Neural cell (in vitro differentiated cells): ENCODE data around the gene PPM1H. TPM values are rescaled to one million over a fixed set of nuclear protein-coding genes. Genes with fewer than 3 reads are reported as not detected.

Experiments used
- H2AFZ ChIP-seq: fragments of 200-600, 300-800 bp; sonication (generic), shearing (Covaris generic); 2 replicates; pipeline ENCODE4 v1.6.0; 2014; ENCODE audit warnings: low read depth, mild to moderate bottlenecking, antibody characterized with exemption, low read length, moderate library complexity
- H3F3A ChIP-seq: fragments of 200-600 bp; shearing (Covaris generic); 2 replicates; pipeline ENCODE4 v1.6.1; 2016; ENCODE audit warnings: mild to moderate bottlenecking, moderate library complexity, mixed read lengths, antibody characterized with exemption, low read length; ENCODE audit not compliant: insufficient read depth, poor library complexity, severe bottlenecking
- H3K27ac ChIP-seq: fragments of 200-600, 300-800 bp; sonication (generic), shearing (Covaris generic); 2 replicates; pipeline ENCODE4 v1.5.1; 2014; ENCODE audit warnings: mild to moderate bottlenecking, low read length, moderate library complexity
- H3K27me3 ChIP-seq: fragments of 300-800, 200-600 bp; sonication (generic), shearing (Covaris generic); 2 replicates; pipeline ENCODE4 v1.6.0; 2014; ENCODE audit warnings: mild to moderate bottlenecking, low read depth, low read length, moderate library complexity; ENCODE audit not compliant: insufficient read depth
- H3K36me3 ChIP-seq: fragments of 300-800, 200-600 bp; sonication (generic), shearing (Covaris generic); 2 replicates; pipeline ENCODE4 v1.5.1; 2014; ENCODE audit warnings: mild to moderate bottlenecking, antibody characterized with exemption, low read length, moderate library complexity; ENCODE audit not compliant: insufficient read depth
- H3K4me2 ChIP-seq: fragments of 300-800, 200-600 bp; sonication (generic), shearing (Covaris generic); 2 replicates; pipeline ENCODE4 v1.6.0; 2014; ENCODE audit warnings: mild to moderate bottlenecking, low read length
- H3K4me3 ChIP-seq: fragments of 300-800, 200-600 bp; sonication (generic), shearing (Covaris generic); 2 replicates; pipeline ENCODE4 v1.5.1; 2014; ENCODE audit warnings: mild to moderate bottlenecking, low read length, moderate library complexity
- H3K79me2 ChIP-seq: fragments of 200-600 bp; shearing (Covaris generic); replicated peaks from 2 replicates; pipeline ENCODE4 v1.6.0; 2014; ENCODE audit warnings: mild to moderate bottlenecking, low read length, moderate library complexity; ENCODE audit not compliant: insufficient read depth
- H3K9ac ChIP-seq: fragments of 300-800, 200-600 bp; sonication (generic), shearing (Covaris generic); 2 replicates; pipeline ENCODE4 v1.6.1; 2016; ENCODE audit warnings: mild to moderate bottlenecking, low read length, mixed read lengths
- H3K9me2 ChIP-seq: fragments of 200-600 bp; shearing (Covaris generic); 2 replicates; pipeline ENCODE4 v1.6.1; 2016; ENCODE audit warnings: mild to moderate bottlenecking, low read length, mixed read lengths; ENCODE audit not compliant: insufficient read depth
- H3K9me3 ChIP-seq: fragments of 200-600, 300-800 bp; sonication (generic), shearing (Covaris generic); 2 replicates; pipeline ENCODE4 v1.6.1; 2016; ENCODE audit warnings: mild to moderate bottlenecking, mixed run types, low read length, moderate library complexity, mixed read lengths
- H4K20me1 ChIP-seq: fragments of 200-600 bp; shearing (Covaris generic); 2 replicates; pipeline ENCODE4 v1.6.1; 2016; ENCODE audit warnings: mild to moderate bottlenecking, mixed run types; ENCODE audit not compliant: insufficient read depth
- EP300 ChIP-seq: fragments of 450-650 bp; conservative IDR thresholded peaks from 2 replicates; pipeline ENCODE4 v1.6.1; 2014; ENCODE audit warnings: antibody characterized with exemption, mild to moderate bottlenecking, moderate library complexity; ENCODE audit not compliant: poor library complexity, severe bottlenecking
- EZH2 ChIP-seq: fragments of 200-600, 300-800 bp; shearing (Covaris generic), sonication (generic); IDR thresholded peaks from 2 replicates; pipeline ENCODE4 v1.6.1; 2014; ENCODE audit warnings: antibody characterized with exemption, low read length, borderline replicate concordance, mild to moderate bottlenecking; ENCODE audit not compliant: insufficient read depth, poor library complexity, severe bottlenecking
- MXI1 ChIP-seq: fragments of 450-650 bp; conservative IDR thresholded peaks from 2 replicates; pipeline ENCODE4 v1.6.1; 2014; ENCODE audit warnings: antibody characterized with exemption, mild to moderate bottlenecking; ENCODE audit not compliant: poor library complexity, severe bottlenecking
- POLR2AphosphoS5 ChIP-seq: IDR thresholded peaks from 2 replicates; pipeline ENCODE4 v1.6.1; 2012
- RAD21 ChIP-seq: fragments of 450-650 bp; conservative IDR thresholded peaks from 2 replicates; pipeline ENCODE4 v1.6.1; 2014; ENCODE audit warnings: antibody characterized with exemption, mild to moderate bottlenecking, moderate library complexity
- SMC3 ChIP-seq: fragments of 450-650 bp; conservative IDR thresholded peaks from 2 replicates; pipeline ENCODE4 v1.6.1; 2014; ENCODE audit warnings: antibody characterized with exemption, mild to moderate bottlenecking, moderate library complexity; ENCODE audit not compliant: poor library complexity
- TAF1 ChIP-seq: IDR thresholded peaks from 2 replicates; pipeline ENCODE4 v1.6.1; 2012; ENCODE audit warnings: low read depth
- polyA plus RNA-seq: library from polyadenylated mRNA; depleted of rRNA; stranded (reverse); fragments of >200 nt; gene quantifications from 2 replicates; pipeline ENCODE4 v1.2.3, GENCODE V29; 2014
- TF ChIP-seq, protein P1 (sequence below): IDR thresholded peaks from 2 replicates; pipeline ENCODE4 v1.6.1; 2012; ENCODE audit warnings: borderline replicate concordance
- TF ChIP-seq, protein P2 (sequence below): fragments of 450-650 bp; IDR thresholded peaks from 2 replicates; pipeline ENCODE4 v1.5.1; 2014; ENCODE audit warnings: antibody characterized with exemption, mild to moderate bottlenecking, moderate library complexity; ENCODE audit not compliant: poor library complexity, severe bottlenecking

The PPM1H gene
- polyA plus RNA-seq, 1 donor from 2014 or later = 3.9 TPM

DNA sequence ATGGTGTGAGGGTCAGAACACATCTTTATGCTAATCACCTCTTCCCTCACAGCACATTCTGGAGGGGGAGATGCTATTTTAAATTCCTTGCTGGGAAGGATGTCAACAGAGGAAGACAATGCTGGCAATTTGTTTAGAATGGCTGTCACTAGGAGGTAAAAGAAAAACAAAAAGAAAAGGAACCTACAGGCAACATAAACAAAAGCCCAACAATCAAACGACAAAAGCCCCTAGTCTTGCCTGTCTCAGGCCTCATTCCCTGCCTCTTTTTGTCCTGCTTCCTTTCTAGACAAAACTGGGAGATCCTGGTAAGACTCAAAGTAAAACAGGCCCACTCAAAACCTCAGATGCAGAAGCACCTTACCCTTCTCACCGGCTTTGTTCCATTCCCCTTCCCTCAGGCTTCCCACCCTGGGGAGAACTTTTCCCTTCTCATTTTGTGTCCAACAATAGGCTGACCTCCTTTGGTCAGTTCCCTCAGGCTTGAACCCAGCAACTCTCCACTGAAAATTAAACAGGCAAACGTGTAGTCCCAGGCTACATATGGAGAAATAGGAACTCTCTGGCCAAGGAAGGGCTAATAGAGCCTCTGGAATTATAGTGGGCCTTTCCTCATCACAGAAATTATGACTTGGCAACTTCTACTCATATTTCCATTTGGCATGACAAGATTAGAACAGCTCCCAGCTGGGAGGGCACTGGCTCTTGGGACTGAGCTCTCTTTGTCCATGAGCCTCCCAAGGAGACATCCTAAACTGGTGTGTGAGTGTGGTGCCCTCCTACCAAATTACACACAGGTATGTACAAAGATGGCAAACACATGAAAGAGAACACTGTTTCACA, 275.3 kb downstream of the PPM1H start:
- Histone ChIP-seq H3K79me2 (no peaks in the 10 kb centered on the region), H3K4me3 (no peak overlapping the region), H3K27ac (no peak overlapping the region), H3K9me3 (no peaks in the 10 kb centered on the region), H3K4me2 (no peak overlapping the region), H3K27me3 (no peaks in the 10 kb centered on the region), H4K20me1 (no peaks in the 10 kb centered on the region), H3F3A (no peaks in the 10 kb centered on the region), H3K9ac (no peak overlapping the region), H3K9me2 (no peaks in the 10 kb centered on the region), H3K36me3 (no peaks in the 10 kb centered on the region), H2AFZ (no peak overlapping the region)
- TF ChIP-seq RAD21 (no peak), SMC3 (no peak), MXI1 (no peak), EZH2 (no peak), EP300 (no peak), POLR2AphosphoS5 (no peak), TAF1 (no peak)
- TF ChIP-seq, protein P1, sequence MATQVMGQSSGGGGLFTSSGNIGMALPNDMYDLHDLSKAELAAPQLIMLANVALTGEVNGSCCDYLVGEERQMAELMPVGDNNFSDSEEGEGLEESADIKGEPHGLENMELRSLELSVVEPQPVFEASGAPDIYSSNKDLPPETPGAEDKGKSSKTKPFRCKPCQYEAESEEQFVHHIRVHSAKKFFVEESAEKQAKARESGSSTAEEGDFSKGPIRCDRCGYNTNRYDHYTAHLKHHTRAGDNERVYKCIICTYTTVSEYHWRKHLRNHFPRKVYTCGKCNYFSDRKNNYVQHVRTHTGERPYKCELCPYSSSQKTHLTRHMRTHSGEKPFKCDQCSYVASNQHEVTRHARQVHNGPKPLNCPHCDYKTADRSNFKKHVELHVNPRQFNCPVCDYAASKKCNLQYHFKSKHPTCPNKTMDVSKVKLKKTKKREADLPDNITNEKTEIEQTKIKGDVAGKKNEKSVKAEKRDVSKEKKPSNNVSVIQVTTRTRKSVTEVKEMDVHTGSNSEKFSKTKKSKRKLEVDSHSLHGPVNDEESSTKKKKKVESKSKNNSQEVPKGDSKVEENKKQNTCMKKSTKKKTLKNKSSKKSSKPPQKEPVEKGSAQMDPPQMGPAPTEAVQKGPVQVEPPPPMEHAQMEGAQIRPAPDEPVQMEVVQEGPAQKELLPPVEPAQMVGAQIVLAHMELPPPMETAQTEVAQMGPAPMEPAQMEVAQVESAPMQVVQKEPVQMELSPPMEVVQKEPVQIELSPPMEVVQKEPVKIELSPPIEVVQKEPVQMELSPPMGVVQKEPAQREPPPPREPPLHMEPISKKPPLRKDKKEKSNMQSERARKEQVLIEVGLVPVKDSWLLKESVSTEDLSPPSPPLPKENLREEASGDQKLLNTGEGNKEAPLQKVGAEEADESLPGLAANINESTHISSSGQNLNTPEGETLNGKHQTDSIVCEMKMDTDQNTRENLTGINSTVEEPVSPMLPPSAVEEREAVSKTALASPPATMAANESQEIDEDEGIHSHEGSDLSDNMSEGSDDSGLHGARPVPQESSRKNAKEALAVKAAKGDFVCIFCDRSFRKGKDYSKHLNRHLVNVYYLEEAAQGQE = no peak
- TF ChIP-seq, protein P2, sequence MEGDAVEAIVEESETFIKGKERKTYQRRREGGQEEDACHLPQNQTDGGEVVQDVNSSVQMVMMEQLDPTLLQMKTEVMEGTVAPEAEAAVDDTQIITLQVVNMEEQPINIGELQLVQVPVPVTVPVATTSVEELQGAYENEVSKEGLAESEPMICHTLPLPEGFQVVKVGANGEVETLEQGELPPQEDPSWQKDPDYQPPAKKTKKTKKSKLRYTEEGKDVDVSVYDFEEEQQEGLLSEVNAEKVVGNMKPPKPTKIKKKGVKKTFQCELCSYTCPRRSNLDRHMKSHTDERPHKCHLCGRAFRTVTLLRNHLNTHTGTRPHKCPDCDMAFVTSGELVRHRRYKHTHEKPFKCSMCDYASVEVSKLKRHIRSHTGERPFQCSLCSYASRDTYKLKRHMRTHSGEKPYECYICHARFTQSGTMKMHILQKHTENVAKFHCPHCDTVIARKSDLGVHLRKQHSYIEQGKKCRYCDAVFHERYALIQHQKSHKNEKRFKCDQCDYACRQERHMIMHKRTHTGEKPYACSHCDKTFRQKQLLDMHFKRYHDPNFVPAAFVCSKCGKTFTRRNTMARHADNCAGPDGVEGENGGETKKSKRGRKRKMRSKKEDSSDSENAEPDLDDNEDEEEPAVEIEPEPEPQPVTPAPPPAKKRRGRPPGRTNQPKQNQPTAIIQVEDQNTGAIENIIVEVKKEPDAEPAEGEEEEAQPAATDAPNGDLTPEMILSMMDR = no peak

GRCh38 chr12:62658910-62659309, 276.0 kb downstream of the PPM1H start:
- no peaks in the 10 kb centered on the region for H4K20me1 ChIP-seq
- no peaks in the 10 kb centered on the region for H3K9me3 ChIP-seq
- no peaks in the 10 kb centered on the region for H3F3A ChIP-seq
- H3K27me3 ChIP-seq = no peaks in the 10 kb centered on the region
- no peak overlapping the region for H3K4me2 ChIP-seq
- H3K4me3 ChIP-seq = no peak overlapping the region
- no peak overlapping the region for H3K27ac ChIP-seq
- no peak overlapping the region for H2AFZ ChIP-seq
- H3K9ac ChIP-seq = no peak overlapping the region
- H3K9me2 ChIP-seq = no peaks in the 10 kb centered on the region
- H3K36me3 ChIP-seq = no peaks in the 10 kb centered on the region
- no peak for TF ChIP-seq TAF1
- no peaks in the 10 kb centered on the region for H3K79me2 ChIP-seq
